Mesendoderm (in vitro differentiated cells): ENCODE measurements around the gene NUAK1.

Source experiments
- DNase-seq: peaks from one replicate; pipeline ENCODE4 v3.0.0; 2013
- H2AK5ac ChIP-seq: 2 replicates; pipeline ENCODE4 v1.6.1; 2013; ENCODE audit warnings: low read length, inconsistent platforms
- H2BK120ac ChIP-seq: 2 replicates; pipeline ENCODE4 v1.6.1; 2013; ENCODE audit warnings: low read depth, mild to moderate bottlenecking, low read length, moderate library complexity, mixed read lengths
- H2BK15ac ChIP-seq: replicated peaks from 2 replicates; pipeline ENCODE4 v1.6.1; 2013; ENCODE audit warnings: low read depth, mild to moderate bottlenecking, moderate library complexity
- H2BK5ac ChIP-seq: 2 replicates; pipeline ENCODE4 v1.6.1; 2013; ENCODE audit warnings: low read length, inconsistent platforms
- H3K18ac ChIP-seq: 2 replicates; pipeline ENCODE4 v1.6.1; 2013; ENCODE audit warnings: mild to moderate bottlenecking, low read length, mixed read lengths
- H3K23ac ChIP-seq: one replicate; pipeline ENCODE4 v1.6.1; 2013; ENCODE audit warnings: low read length
- H3K27ac ChIP-seq: 2 replicates; pipeline ENCODE4 v1.5.1; 2013; ENCODE audit warnings: low read depth, mild to moderate bottlenecking, inconsistent platforms, low read length, moderate library complexity
- H3K27me3 ChIP-seq: 2 replicates; pipeline ENCODE4 v1.6.1; 2013; ENCODE audit warnings: low read length, control low read depth, mild to moderate bottlenecking, inconsistent platforms; ENCODE audit not compliant: insufficient read depth, poor library complexity
- H3K36me3 ChIP-seq: 2 replicates; pipeline ENCODE4 v1.6.1; 2013; ENCODE audit warnings: low read length, inconsistent platforms; ENCODE audit not compliant: control insufficient read depth, insufficient read depth
- H3K4ac ChIP-seq: one replicate; pipeline ENCODE4 v1.6.1; 2013; ENCODE audit warnings: low read depth, mild to moderate bottlenecking, low read length, moderate library complexity
- H3K4me1 ChIP-seq: 2 replicates; pipeline ENCODE4 v1.6.1; 2013; ENCODE audit warnings: low read depth, low read length, inconsistent platforms; ENCODE audit not compliant: control insufficient read depth
- H3K4me2 ChIP-seq: 2 replicates; pipeline ENCODE4 v1.6.1; 2013; ENCODE audit warnings: low read length
- H3K4me3 ChIP-seq: 2 replicates; pipeline ENCODE4 v1.5.1; 2013; ENCODE audit warnings: mild to moderate bottlenecking, low read length
- H3K56ac ChIP-seq: one replicate; pipeline ENCODE4 v1.6.1; 2013; ENCODE audit warnings: low read length
- H3K79me1 ChIP-seq: 2 replicates; pipeline ENCODE4 v1.6.1; 2013; ENCODE audit warnings: low read length, inconsistent platforms
- H3K79me2 ChIP-seq: 2 replicates; pipeline ENCODE4 v1.6.1; 2013; ENCODE audit warnings: mild to moderate bottlenecking, low read length; ENCODE audit not compliant: control insufficient read depth, insufficient read depth
- H3K9ac ChIP-seq: 2 replicates; pipeline ENCODE4 v1.6.1; 2013; ENCODE audit warnings: low read length, inconsistent platforms
- H4K5ac ChIP-seq: one replicate; pipeline ENCODE4 v1.6.1; 2013; ENCODE audit warnings: low read length
- H4K8ac ChIP-seq: one replicate; pipeline ENCODE4 v1.6.1; 2013; ENCODE audit warnings: low read depth, mild to moderate bottlenecking, control low read depth, low read length, moderate library complexity
- WGBS: extraction: QIAGEN DNeasy Blood & Tissue Kit; methylation state at CpG from one replicate; pipeline ENCODE4 v1.1.7; 2013; ENCODE audit warnings: low lambda C conversion rate, missing lambda C conversion rate; ENCODE audit not compliant: insufficient coverage; ENCODE audit errors: extremely low coverage; 5-methylcytosine and 5-hydroxymethylcytosine counted together

The NUAK1 gene

GRCh38 chr12:106181401-106182114 is 42.8 kb upstream of the NUAK1 start:
- WGBS: no CpG with 5 or more reads among the region's 6 CpGs
- Histone ChIP-seq H4K8ac (no peak overlapping the region), H3K79me2 (no peaks in the 10 kb centered on the region), H3K79me1 (no peaks in the 10 kb centered on the region), H2BK5ac (no peak overlapping the region), H3K4me1 (peaks cover 2% of the 10 kb centered on the region), H2BK120ac (no peak overlapping the region), H3K4ac (no peak overlapping the region), H3K56ac (no peak overlapping the region), H2AK5ac (no peak overlapping the region), H3K9ac (no peak overlapping the region), H3K36me3 (no peaks in the 10 kb centered on the region), H3K4me2 (no peak overlapping the region), H3K23ac (no peak overlapping the region), H3K18ac (no peak overlapping the region), H2BK15ac (no peak overlapping the region), H4K5ac (no peak overlapping the region), H3K4me3 (no peak overlapping the region), H3K27me3 (peaks cover 1% of the 10 kb centered on the region), H3K27ac (no peak overlapping the region)
- no peak for DNase-seq

- H3K79me1 ChIP-seq: no peaks in the 10 kb centered on the region
- H3K23ac ChIP-seq: no peak overlapping the region
- no peak overlapping the region for H2BK5ac ChIP-seq
- H3K4me1 ChIP-seq: peaks cover 2% of the 10 kb centered on the region
- no CpG with 5 or more reads among the region's 3 CpGs for WGBS
- H3K27ac ChIP-seq: no peak overlapping the region
- no peak overlapping the region for H3K4ac ChIP-seq
- no peak overlapping the region for H3K18ac ChIP-seq
- H3K56ac ChIP-seq: no peak overlapping the region
- H2BK15ac ChIP-seq: no peak overlapping the region
- H4K8ac ChIP-seq: no peak overlapping the region
- peaks cover 2% of the 10 kb centered on the region for H3K27me3 ChIP-seq
- no peak overlapping the region for H4K5ac ChIP-seq
- no peaks in the 10 kb centered on the region for H3K79me2 ChIP-seq
- no peak overlapping the region for H3K4me3 ChIP-seq
- DNase-seq: no peak
- no peak overlapping the region for H2BK120ac ChIP-seq
- no peak overlapping the region for H3K4me2 ChIP-seq
- no peak overlapping the region for H2AK5ac ChIP-seq
- no peaks in the 10 kb centered on the region for H3K36me3 ChIP-seq
- no peak overlapping the region for H3K9ac ChIP-seq
These were observed 40.3 kb upstream of the NUAK1 start for GRCh38 chr12:106179086-106179485.

- Histone ChIP-seq H3K4ac (no peak overlapping the region), H4K8ac (no peak overlapping the region), H3K79me1 (no peaks in the 10 kb centered on the region), H3K27me3 (peaks cover 2% of the 10 kb centered on the region), H2BK120ac (no peak overlapping the region), H4K5ac (no peak overlapping the region), H2AK5ac (no peak overlapping the region), H3K9ac (no peak overlapping the region), H3K27ac (no peak overlapping the region), H3K36me3 (no peaks in the 10 kb centered on the region), H3K4me2 (no peak overlapping the region), H3K18ac (no peak overlapping the region), H3K79me2 (no peaks in the 10 kb centered on the region), H3K23ac (no peak overlapping the region), H3K4me3 (no peak overlapping the region), H2BK5ac (no peak overlapping the region), H3K56ac (no peak overlapping the region), H3K4me1 (peaks cover 2% of the 10 kb centered on the region), H2BK15ac (no peak overlapping the region)
- WGBS: no CpG with 5 or more reads among the region's 6 CpGs
- DNase-seq: peak; percentile 57
These were observed 39.8 kb upstream of the NUAK1 start for GRCh38 chr12:106178562-106178961.

GRCh38 chr12:106176560-106176959 is 37.8 kb upstream of the NUAK1 start:
- no peak overlapping the region for H3K23ac ChIP-seq
- no CpG with 5 or more reads among the region's 3 CpGs for WGBS
- H2BK5ac ChIP-seq: no peak overlapping the region
- no peak overlapping the region for H2BK15ac ChIP-seq
- no peak overlapping the region for H3K56ac ChIP-seq
- no peak overlapping the region for H2BK120ac ChIP-seq
- peaks cover 2% of the 10 kb centered on the region for H3K27me3 ChIP-seq
- no peak overlapping the region for H3K4me2 ChIP-seq
- no peak overlapping the region for H3K4me3 ChIP-seq
- no peak overlapping the region for H3K9ac ChIP-seq
- no peak overlapping the region for H4K8ac ChIP-seq
- no peaks in the 10 kb centered on the region for H3K79me1 ChIP-seq
- peaks cover 2% of the 10 kb centered on the region for H3K4me1 ChIP-seq
- H3K4ac ChIP-seq: no peak overlapping the region
- no peak overlapping the region for H3K18ac ChIP-seq
- no peaks in the 10 kb centered on the region for H3K79me2 ChIP-seq
- H4K5ac ChIP-seq: no peak overlapping the region
- DNase-seq: no peak
- H3K36me3 ChIP-seq: no peaks in the 10 kb centered on the region
- no peak overlapping the region for H2AK5ac ChIP-seq
- H3K27ac ChIP-seq: no peak overlapping the region

GRCh38 chr12:106174876-106175275 is 36.1 kb upstream of the NUAK1 start:
- no peak overlapping the region for H3K27ac ChIP-seq
- no peaks in the 10 kb centered on the region for H3K79me2 ChIP-seq
- no peaks in the 10 kb centered on the region for H3K36me3 ChIP-seq
- no peak overlapping the region for H3K9ac ChIP-seq
- H2BK15ac ChIP-seq: no peak overlapping the region
- no peak overlapping the region for H3K23ac ChIP-seq
- H3K4me2 ChIP-seq: no peak overlapping the region
- no peak for DNase-seq
- H3K56ac ChIP-seq: no peak overlapping the region
- no CpG with 5 or more reads among the region's 5 CpGs for WGBS
- H3K18ac ChIP-seq: no peak overlapping the region
- no peak overlapping the region for H4K8ac ChIP-seq
- H2BK5ac ChIP-seq: no peak overlapping the region
- H3K4me1 ChIP-seq: peaks cover 2% of the 10 kb centered on the region
- H3K4ac ChIP-seq: no peak overlapping the region
- H3K79me1 ChIP-seq: no peaks in the 10 kb centered on the region
- H4K5ac ChIP-seq: no peak overlapping the region
- peaks cover 2% of the 10 kb centered on the region for H3K27me3 ChIP-seq
- no peak overlapping the region for H2AK5ac ChIP-seq
- H2BK120ac ChIP-seq: no peak overlapping the region
- H3K4me3 ChIP-seq: no peak overlapping the region

GRCh38 chr12:106173442-106173841 is 34.7 kb upstream of the NUAK1 start:
- WGBS: no CpG with 5 or more reads among the region's 1 CpG
- Histone ChIP-seq H2BK120ac (no peak overlapping the region), H3K9ac (no peak overlapping the region), H3K36me3 (no peaks in the 10 kb centered on the region), H3K23ac (no peak overlapping the region), H3K56ac (no peak overlapping the region), H2BK15ac (no peak overlapping the region), H2AK5ac (no peak overlapping the region), H3K18ac (no peak overlapping the region), H3K4ac (no peak overlapping the region), H2BK5ac (no peak overlapping the region), H4K5ac (no peak overlapping the region), H3K4me1 (no peaks in the 10 kb centered on the region), H3K79me1 (no peaks in the 10 kb centered on the region), H3K4me2 (no peak overlapping the region), H3K27ac (no peak overlapping the region), H3K79me2 (no peaks in the 10 kb centered on the region), H3K4me3 (no peak overlapping the region), H4K8ac (no peak overlapping the region), H3K27me3 (peaks cover 2% of the 10 kb centered on the region)
- DNase-seq: no peak
